ENCODE data around the gene NHSL2.

Gene NHSL2

DNA sequence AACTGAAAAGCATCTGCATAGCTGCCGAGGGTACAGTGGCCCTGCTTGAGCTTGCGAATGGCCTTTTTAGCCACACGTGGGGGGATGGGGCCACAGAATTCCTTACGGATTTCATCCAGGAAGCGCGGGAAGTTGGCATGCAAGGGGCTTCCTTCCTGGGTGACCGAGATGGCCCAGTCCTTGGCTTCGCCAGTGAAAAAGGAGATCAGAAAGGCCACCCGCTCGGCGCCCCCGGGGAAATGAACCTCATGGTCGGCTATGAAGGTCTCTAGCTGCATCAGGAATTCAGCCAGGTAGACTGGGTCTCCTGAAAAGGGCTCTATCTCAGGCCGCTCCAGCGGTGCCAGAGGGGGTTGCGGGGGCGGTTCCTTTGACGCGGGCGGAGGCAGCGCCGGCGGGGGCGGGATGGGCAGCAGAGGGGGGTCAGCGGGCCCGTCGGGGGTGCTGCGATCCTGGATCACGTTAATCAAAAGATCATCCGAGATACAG lies 220.2 kb downstream of the NHSL2 start:
- H3K36me3 ChIP-seq, result peaks cover 17% of the 10 kb centered on the region
- DNase-seq, result no peak

DNA sequence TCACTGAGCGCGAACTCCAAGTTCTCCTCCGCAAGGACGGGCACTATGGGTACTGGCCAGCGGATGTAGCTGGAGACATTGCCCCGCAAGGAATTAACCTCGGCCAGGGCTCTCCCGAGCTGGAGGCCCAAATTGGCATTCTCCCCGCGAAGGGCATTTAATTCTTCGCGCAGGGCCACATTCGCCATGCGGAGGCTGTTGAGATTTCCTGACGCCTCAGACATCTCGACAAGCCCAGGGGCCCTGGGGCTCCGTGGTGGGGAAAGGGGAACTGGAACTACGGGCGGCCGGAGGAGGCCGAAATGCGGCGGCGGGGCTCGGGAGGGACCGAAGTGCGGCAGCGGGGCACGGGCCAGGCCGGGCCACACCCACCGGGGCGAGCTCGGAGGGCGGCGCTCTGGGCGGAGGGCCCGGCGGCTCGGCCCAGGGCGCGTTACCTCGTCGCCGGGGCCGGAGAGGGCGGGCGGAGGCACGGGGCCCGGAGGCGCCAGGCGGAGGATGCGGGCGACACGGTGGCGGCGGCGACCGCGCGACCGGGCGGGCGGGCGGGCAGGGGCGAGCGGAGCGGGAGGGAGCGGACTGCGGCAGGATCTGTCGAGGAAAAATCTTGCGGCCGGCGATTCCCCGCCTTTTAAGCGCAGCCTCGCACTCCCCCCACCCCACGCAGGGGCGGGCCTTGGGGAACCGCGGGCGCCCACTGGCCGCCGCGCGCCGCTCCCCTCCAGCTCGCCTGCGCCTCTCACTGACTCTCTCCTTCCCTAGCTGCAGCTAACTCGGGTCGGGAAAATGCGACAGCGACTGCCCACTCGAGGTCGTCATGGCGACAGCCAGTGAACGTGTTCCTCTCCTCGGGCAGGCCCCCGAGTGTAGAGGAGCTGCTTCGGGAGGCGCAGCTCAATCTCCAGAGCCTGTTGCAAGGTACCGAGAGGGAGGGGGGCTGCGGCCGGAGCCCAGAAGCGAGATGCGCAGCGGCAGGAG lies 221.0 kb downstream of the NHSL2 start, which contains the start of gene RTL5:
RTL5 (minus strand) TSS at position 599 of the 978 bp plus-strand sequence.
- no peaks in the 10 kb centered on the region for H3K27me3 ChIP-seq (ENCODE audit: insufficient read depth, low read depth, severe bottlenecking)
- TF ChIP-seq, protein P1, sequence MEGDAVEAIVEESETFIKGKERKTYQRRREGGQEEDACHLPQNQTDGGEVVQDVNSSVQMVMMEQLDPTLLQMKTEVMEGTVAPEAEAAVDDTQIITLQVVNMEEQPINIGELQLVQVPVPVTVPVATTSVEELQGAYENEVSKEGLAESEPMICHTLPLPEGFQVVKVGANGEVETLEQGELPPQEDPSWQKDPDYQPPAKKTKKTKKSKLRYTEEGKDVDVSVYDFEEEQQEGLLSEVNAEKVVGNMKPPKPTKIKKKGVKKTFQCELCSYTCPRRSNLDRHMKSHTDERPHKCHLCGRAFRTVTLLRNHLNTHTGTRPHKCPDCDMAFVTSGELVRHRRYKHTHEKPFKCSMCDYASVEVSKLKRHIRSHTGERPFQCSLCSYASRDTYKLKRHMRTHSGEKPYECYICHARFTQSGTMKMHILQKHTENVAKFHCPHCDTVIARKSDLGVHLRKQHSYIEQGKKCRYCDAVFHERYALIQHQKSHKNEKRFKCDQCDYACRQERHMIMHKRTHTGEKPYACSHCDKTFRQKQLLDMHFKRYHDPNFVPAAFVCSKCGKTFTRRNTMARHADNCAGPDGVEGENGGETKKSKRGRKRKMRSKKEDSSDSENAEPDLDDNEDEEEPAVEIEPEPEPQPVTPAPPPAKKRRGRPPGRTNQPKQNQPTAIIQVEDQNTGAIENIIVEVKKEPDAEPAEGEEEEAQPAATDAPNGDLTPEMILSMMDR (IDR thresholded peaks at IDR 0.05; ENCODE audit: low read depth, low read length), result no peak
- H3K27ac ChIP-seq, result no peak within 1 kb of the TSS
- no peak for DNase-seq
- H3K36me3 ChIP-seq, result peaks cover 17% of the 10 kb centered on the region
- no peak within 1 kb of the TSS for H3K4me3 ChIP-seq (ENCODE audit: low read depth, low read length)
- no peaks in the 10 kb centered on the region for H3K9me3 ChIP-seq (ENCODE audit: severe bottlenecking)

More for the DNA sequence above, 220.2 kb downstream of the NHSL2 start:
- no peak overlapping the region for H3K27ac ChIP-seq
- TF ChIP-seq, protein P1 (IDR thresholded peaks at IDR 0.05; ENCODE audit: low read depth, low read length), result no peak
- H3K4me3 ChIP-seq (ENCODE audit: low read depth, low read length), result no peak overlapping the region
- no peaks in the 10 kb centered on the region for H3K27me3 ChIP-seq (ENCODE audit: insufficient read depth, low read depth, severe bottlenecking)
- no peaks in the 10 kb centered on the region for H3K9me3 ChIP-seq (ENCODE audit: severe bottlenecking)

DNA sequence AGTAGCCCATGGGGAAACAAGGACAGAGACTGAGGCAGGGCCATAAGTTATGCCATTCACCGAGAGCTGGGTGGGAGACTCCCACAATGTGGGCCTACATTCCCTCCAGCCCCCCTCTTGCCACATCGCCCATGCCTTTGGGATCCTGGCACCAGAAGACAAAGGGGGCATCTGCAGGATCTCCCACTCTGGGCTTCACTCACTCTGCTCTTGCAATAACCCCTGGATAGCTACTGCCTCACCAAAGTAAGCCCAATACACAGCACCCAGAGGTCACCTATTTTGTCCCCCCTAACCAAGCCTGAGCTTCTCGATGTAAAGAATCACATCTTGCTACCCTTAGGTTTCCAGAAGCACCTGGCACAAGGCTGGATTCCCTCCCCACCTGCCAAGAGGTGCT lies 221.8 kb downstream of the NHSL2 start:
- no peak overlapping the region for H3K4me3 ChIP-seq (ENCODE audit: low read depth, low read length)
- DNase-seq, result no peak
- no peak overlapping the region for H3K27ac ChIP-seq
- TF ChIP-seq, protein P1 (IDR thresholded peaks at IDR 0.05; ENCODE audit: low read depth, low read length), result no peak
- peaks cover 17% of the 10 kb centered on the region for H3K36me3 ChIP-seq
- no peaks in the 10 kb centered on the region for H3K9me3 ChIP-seq (ENCODE audit: severe bottlenecking)
- no peaks in the 10 kb centered on the region for H3K27me3 ChIP-seq (ENCODE audit: insufficient read depth, low read depth, severe bottlenecking)

DNA sequence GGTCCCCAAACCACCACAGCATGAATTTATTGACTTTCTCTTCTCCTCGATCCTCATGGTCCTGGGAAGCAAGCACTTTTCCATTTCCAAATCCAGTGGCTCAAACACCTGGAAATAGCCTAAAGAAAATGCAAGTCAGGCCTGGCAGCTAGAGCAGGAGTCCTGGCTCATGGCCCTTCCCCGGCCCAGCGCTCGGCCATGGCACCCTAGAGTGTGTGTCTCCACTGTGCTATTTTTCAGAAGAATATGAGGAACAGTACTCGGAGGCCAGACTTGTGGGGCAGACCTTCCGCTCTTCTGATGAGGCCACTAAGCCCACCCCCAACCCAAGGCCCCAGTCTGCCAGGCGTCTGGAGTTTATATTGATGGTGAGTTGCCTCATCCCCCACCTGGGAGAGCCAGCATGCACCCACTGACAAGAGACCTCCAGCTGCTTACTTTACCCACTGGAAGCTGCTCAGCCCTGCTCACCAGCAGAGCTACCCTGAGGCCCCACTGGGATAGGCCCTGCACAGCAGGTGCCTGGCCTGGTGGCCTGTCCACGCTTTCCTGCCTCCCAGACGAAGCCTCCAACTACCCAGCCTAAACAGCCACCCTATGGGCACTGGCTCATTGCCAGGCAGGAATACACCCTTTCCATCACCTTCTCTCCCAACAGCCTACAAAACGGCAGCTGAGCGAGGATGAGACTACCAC lies 223.4 kb downstream of the NHSL2 start:
- H3K27me3 ChIP-seq (ENCODE audit: insufficient read depth, low read depth, severe bottlenecking), result no peaks in the 10 kb centered on the region
- peaks cover 28% of the 10 kb centered on the region for H3K36me3 ChIP-seq

DNA sequence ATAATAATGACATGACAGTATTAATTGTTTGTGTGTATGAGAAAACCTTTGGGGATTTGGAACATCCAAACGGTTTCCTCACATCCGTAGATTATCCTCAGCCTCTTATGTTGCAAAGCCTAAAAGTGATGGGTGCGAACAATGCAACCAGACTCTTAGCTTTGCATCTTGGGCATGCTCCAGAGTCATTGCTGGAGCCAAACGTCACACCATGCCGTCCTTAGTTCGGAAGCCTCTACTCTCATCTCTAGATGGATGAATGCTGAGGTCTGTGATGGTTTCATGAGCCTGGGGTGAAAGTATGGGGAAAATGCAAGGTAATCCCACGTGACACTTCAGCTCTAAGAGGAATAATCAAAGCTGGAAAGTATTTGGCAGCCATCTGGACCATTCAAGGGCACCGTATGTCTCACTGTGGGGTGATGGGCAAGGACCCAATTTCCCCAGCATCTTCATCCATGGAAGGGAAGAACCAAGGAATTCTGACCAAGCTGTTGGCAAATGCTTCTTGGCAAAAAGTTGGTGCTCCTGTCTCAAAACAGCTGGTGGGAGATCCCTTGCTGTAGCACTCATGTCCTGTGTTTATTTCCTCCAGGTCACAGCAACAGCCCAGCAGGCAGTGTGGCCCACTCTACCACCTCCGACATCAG lies 227.3 kb downstream of the NHSL2 start:
- Histone ChIP-seq H3K36me3 (peaks cover 42% of the 10 kb centered on the region), H3K4me3 (ENCODE audit: low read depth, low read length) (no peak overlapping the region), H3K27ac (no peak overlapping the region), H3K27me3 (ENCODE audit: insufficient read depth, low read depth, severe bottlenecking) (no peaks in the 10 kb centered on the region), H3K9me3 (ENCODE audit: severe bottlenecking) (no peaks in the 10 kb centered on the region)
- TF ChIP-seq, protein P1 (IDR thresholded peaks at IDR 0.05; ENCODE audit: low read depth, low read length), result no peak
- DNase-seq, result no peak

More for the DNA sequence above, 223.4 kb downstream of the NHSL2 start:
- Histone ChIP-seq H3K27ac (no peak overlapping the region), H3K4me3 (ENCODE audit: low read depth, low read length) (no peak overlapping the region), H3K9me3 (ENCODE audit: severe bottlenecking) (no peaks in the 10 kb centered on the region)
- TF ChIP-seq, protein P1 (IDR thresholded peaks at IDR 0.05; ENCODE audit: low read depth, low read length), result no peak
- no peak for DNase-seq

Measured in WERI-Rb-1 (cell line).